HG02623 (cell line): ENCODE measurements around the gene CRELD2.
A peak's percentile ranks its signal among the peaks of the same experiment; 100 is the strongest.

Experiments used
- ATAC-seq: cut with Tn5 transposase; IDR thresholded peaks from one replicate; pipeline ENCODE4 v1.9.1; 2021; ENCODE audit warnings: moderate library complexity; ENCODE audit not compliant: unreplicated experiment

The CRELD2 gene

GRCh38 chr22:49966041-49966773 lies 47.8 kb downstream of the CRELD2 start:
- ATAC-seq = no peak

- no peak for ATAC-seq
Measured at GRCh38 chr22:49966774-49967705, 48.6 kb downstream of the CRELD2 start.

GRCh38 chr22:49967706-49968208 lies 49.3 kb downstream of the CRELD2 start:
- ATAC-seq = no peak

- no peak for ATAC-seq
Measured at GRCh38 chr22:49968313-49968830, 49.9 kb downstream of the CRELD2 start.

- no peak for ATAC-seq
Measured at GRCh38 chr22:49968831-49969661, 50.6 kb downstream of the CRELD2 start.

GRCh38 chr22:49969751-49970527 lies 51.5 kb downstream of the CRELD2 start:
- no peak for ATAC-seq

GRCh38 chr22:49970528-49971231 lies 52.2 kb downstream of the CRELD2 start:
- ATAC-seq = peak; percentile 59

GRCh38 chr22:49971232-49972162 lies 53.1 kb downstream of the CRELD2 start:
- peak; percentile 37 for ATAC-seq

- ATAC-seq = no peak
Measured at GRCh38 chr22:49972163-49973017, 54.0 kb downstream of the CRELD2 start.

GRCh38 chr22:49973018-49973961 lies 54.9 kb downstream of the CRELD2 start:
- ATAC-seq = no peak

- no peak for ATAC-seq
Measured at GRCh38 chr22:49975543-49976389, 57.3 kb downstream of the CRELD2 start.

GRCh38 chr22:49976439-49977175 lies 58.2 kb downstream of the CRELD2 start:
- ATAC-seq = no peak
